IMR-90 (cell line): Measurements from ENCODE around the gene DPYSL3. TPM values are rescaled to one million over a fixed set of nuclear protein-coding genes. Genes with fewer than 3 reads are reported as not detected.

Source experiments
- ATAC-seq: fragments of 200-7000 bp; cut with Tn5 transposase; 2 replicates; pipeline ENCODE4 v1.9.1; 2020; ENCODE audit warnings: low read depth, mild to moderate bottlenecking, moderate library complexity
- BruUV-seq: library from RNA; stranded (reverse); fragments of 400-500 nt; replicated peaks from 2 replicates; lab custom pipeline; 2021; lab: Mats Ljungman, UMichigan
- CTCF ChIA-PET: fragments of 300-600 bp; formaldehyde crosslinking; extraction: SDS; loops from one replicate; lab custom pipeline; 2021; ENCODE audit warnings: antibody characterized with exemption; lab: Yijun Ruan, JAX
- POLR2A ChIA-PET: fragments of 300-600 bp; sonication (Branson Sonifier 250); formaldehyde crosslinking; loops from one replicate; lab custom pipeline; 2022; ENCODE audit warnings: antibody characterized with exemption; ENCODE audit not compliant: unreplicated experiment; lab: Charles Lee
- DNase-seq: peaks from one replicate; pipeline ENCODE4 v3.0.0; 2013
- H2AFZ ChIP-seq: replicated peaks from 2 replicates; pipeline ENCODE3; 2013; ENCODE audit warnings: low read length, mild to moderate bottlenecking; ENCODE audit not compliant: poor library complexity
- H2AK5ac ChIP-seq: 2 replicates; pipeline ENCODE4 v1.6.1; 2013; ENCODE audit warnings: low read depth, low read length, inconsistent platforms
- H2AK9ac ChIP-seq: replicated peaks from 2 replicates; pipeline ENCODE3; 2013; ENCODE audit warnings: mild to moderate bottlenecking, low read depth, low read length, moderate library complexity; ENCODE audit not compliant: poor library complexity
- H2BK120ac ChIP-seq: 2 replicates; pipeline ENCODE4 v1.6.1; 2013; ENCODE audit warnings: low read depth, low read length, inconsistent platforms
- H2BK15ac ChIP-seq: 3 replicates; pipeline ENCODE4 v1.6.1; 2013; ENCODE audit warnings: low read depth, low read length, inconsistent platforms
- H2BK20ac ChIP-seq: 2 replicates; pipeline ENCODE4 v1.6.1; 2013; ENCODE audit warnings: low read depth, mild to moderate bottlenecking, inconsistent platforms, low read length, moderate library complexity
- H2BK5ac ChIP-seq: 2 replicates; pipeline ENCODE4 v1.6.1; 2013; ENCODE audit warnings: mild to moderate bottlenecking, low read depth, low read length, inconsistent platforms; ENCODE audit not compliant: poor library complexity, severe bottlenecking
- H3K14ac ChIP-seq: replicated peaks from 2 replicates; pipeline ENCODE4 v1.6.1; 2013; ENCODE audit warnings: low read depth, low read length, inconsistent platforms
- H3K18ac ChIP-seq: 2 replicates; pipeline ENCODE4 v1.6.1; 2013; ENCODE audit warnings: low read depth, low read length, control low read depth
- H3K23ac ChIP-seq: 2 replicates; pipeline ENCODE4 v1.6.1; 2013; ENCODE audit warnings: low read depth, low read length, inconsistent platforms
- H3K27ac ChIP-seq: 2 replicates; pipeline ENCODE4 v1.5.1; 2013; ENCODE audit warnings: mild to moderate bottlenecking, control low read depth, low read length; ENCODE audit not compliant: insufficient read depth
- H3K27me3 ChIP-seq: 2 replicates; pipeline ENCODE4 v1.6.1; 2013; ENCODE audit warnings: low read length; ENCODE audit not compliant: control insufficient read depth, insufficient read depth
- H3K36me3 ChIP-seq: 2 replicates; pipeline ENCODE4 v1.6.1; 2013; ENCODE audit warnings: low read length, mixed read lengths; ENCODE audit not compliant: control insufficient read depth, insufficient read depth
- H3K4ac ChIP-seq: 2 replicates; pipeline ENCODE4 v1.6.1; 2013; ENCODE audit warnings: low read depth, low read length, inconsistent platforms
- H3K4me1 ChIP-seq: 2 replicates; pipeline ENCODE4 v1.6.1; 2013; ENCODE audit warnings: low read length, mixed read lengths; ENCODE audit not compliant: control insufficient read depth, insufficient read depth
- H3K4me2 ChIP-seq: 2 replicates; pipeline ENCODE4 v1.6.1; 2013; ENCODE audit warnings: low read depth, mild to moderate bottlenecking, control low read depth, low read length, moderate library complexity
- H3K4me3 ChIP-seq: 2 replicates; pipeline ENCODE4 v1.5.1; 2013; ENCODE audit warnings: low read depth, mild to moderate bottlenecking, control low read depth, low read length, moderate library complexity; ENCODE audit not compliant: insufficient read depth
- H3K56ac ChIP-seq: 2 replicates; pipeline ENCODE4 v1.6.1; 2013; ENCODE audit warnings: low read length, inconsistent platforms; ENCODE audit not compliant: insufficient read depth; ENCODE audit errors: extremely low read depth
- H3K79me1 ChIP-seq, 2 experiments: 2 replicates each; pipeline ENCODE4 v1.6.1; 2013; ENCODE audit warnings: low read length in 2 of 2, inconsistent platforms in 1 of 2, low read depth in 1 of 2
- H3K9ac ChIP-seq: 2 replicates; pipeline ENCODE4 v1.6.1; 2013; ENCODE audit warnings: low read depth, low read length, control low read depth
- H3K9me1 ChIP-seq: 2 replicates; pipeline ENCODE4 v1.6.1; 2013; ENCODE audit warnings: low read length, inconsistent platforms; ENCODE audit not compliant: insufficient read depth
- H3K9me3 ChIP-seq: 2 replicates; pipeline ENCODE4 v1.6.1; 2013; ENCODE audit warnings: low read length; ENCODE audit not compliant: control insufficient read depth, insufficient read depth
- H4K20me1 ChIP-seq: 2 replicates; pipeline ENCODE4 v1.6.1; 2013; ENCODE audit warnings: low read length, inconsistent platforms; ENCODE audit not compliant: insufficient read depth
- H4K5ac ChIP-seq: 2 replicates; pipeline ENCODE4 v1.6.1; 2013; ENCODE audit warnings: mild to moderate bottlenecking, low read depth, low read length, control low read depth
- H4K8ac ChIP-seq, 2 experiments: 2 replicates each; pipeline ENCODE4 v1.6.1; 2013; ENCODE audit warnings: low read depth in 2 of 2, low read length in 2 of 2, control low read depth in 1 of 2, inconsistent platforms in 1 of 2
- H4K91ac ChIP-seq: 2 replicates; pipeline ENCODE4 v1.6.1; 2013; ENCODE audit warnings: low read depth, low read length, inconsistent platforms; ENCODE audit not compliant: insufficient read depth
- FOS ChIP-seq: fragments of 150-350 bp; IDR thresholded peaks from 2 replicates; pipeline ENCODE4 v1.6.1; 2016; ENCODE audit warnings: low read depth, low read length
- WGBS, 2 experiments: methylation state at CpG; one replicate each; pipeline versions ENCODE4 v1.1.5 to v1.1.7; 2013; ENCODE audit warnings: missing lambda C conversion rate in 2 of 2; ENCODE audit not compliant: insufficient read length in 1 of 2; ENCODE audit errors: extremely low coverage in 2 of 2; 5-methylcytosine and 5-hydroxymethylcytosine counted together
- dilution Hi-C: fragments of 300-500 bp; cut with HindIII; formaldehyde crosslinking; loops from one replicate; pipeline ENCODE4 v1.14.3; 2018; ENCODE audit warnings: low sequenced_read_pairs; ENCODE audit not compliant: unreplicated experiment
- in situ Hi-C: fragments of 300-500 bp; cut with MboI; formaldehyde crosslinking; loops from 3 replicates; pipeline ENCODE4 v1.14.3; 2019; ENCODE audit warnings: low sequenced_read_pairs, inconsistent platforms, mixed read lengths
- intact Hi-C: fragments of 100-400 bp; cut with micrococcal nuclease; formaldehyde crosslinking; loops from 2 replicates; pipeline ENCODE4 v1.10.0; 2022
- polyA plus RNA-seq, 3 experiments: library from polyadenylated mRNA; depleted of rRNA; stranded (reverse); fragments of >200 nt; gene quantifications; 2 replicates each; pipeline ENCODE4 v1.2.3, GENCODE V29; 2012; ENCODE audit warnings: low replicate concordance in 1 of 3
- total RNA-seq: library from RNA; depleted of rRNA; stranded (reverse); fragments of >200 nt; gene quantifications from 2 replicates; pipeline ENCODE4 v1.2.3, GENCODE V29; 2012

DPYSL3 gene
- total and polyA plus RNA-seq, 2 of the 4 experiments (the other 2 are of a cell fraction): 50.2 to 60.9 TPM

DNA sequence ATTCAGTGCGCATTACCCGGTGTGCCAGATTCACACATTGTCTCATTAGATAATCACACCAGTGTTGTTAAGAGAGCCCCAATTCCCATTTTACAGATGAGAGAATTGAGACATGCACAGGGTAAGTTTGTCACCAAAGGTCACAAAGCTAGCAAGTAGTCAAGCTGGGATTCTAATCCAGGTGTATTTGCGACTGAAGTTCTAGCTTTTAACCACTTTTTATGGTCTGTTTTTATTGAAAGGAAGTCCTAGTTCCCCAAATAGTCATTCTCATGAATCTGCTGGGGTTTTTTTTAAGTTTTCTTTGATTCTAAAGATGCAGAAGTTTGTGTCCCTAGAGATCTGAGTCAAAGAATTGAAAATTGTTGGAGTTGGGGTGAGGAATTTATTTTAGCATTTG lies 136.5 kb downstream of the DPYSL3 start:
- TF ChIP-seq FOS: no peak
- no peak overlapping the region for H2BK20ac ChIP-seq
- ChIA-PET POLR2A (no interaction called here), CTCF (no interaction called here)
- ATAC-seq (no peak), DNase-seq (no peak)
- no peak overlapping the region for H3K18ac ChIP-seq
- in situ Hi-C loops (loop anchor here (25.0 kb wide), 1 partner anchor 836 kb away; no protein-coding TSS in a partner anchor), dilution Hi-C loops (no loop called here), intact Hi-C loops (no loop called here)
- H3K36me3 ChIP-seq: no peaks in the 10 kb centered on the region
- no peak overlapping the region for H2AK9ac ChIP-seq
- H3K23ac ChIP-seq: no peak overlapping the region
- peaks cover under 1% of the 10 kb centered on the region; the same call in 1 of the 2 replicates for H3K9me3 ChIP-seq
- no CpG with 5 or more reads among the region's 3 CpGs for WGBS, 2 experiments
- H4K20me1 ChIP-seq: no peaks in the 10 kb centered on the region
- H4K91ac ChIP-seq: no peak overlapping the region
- no peak overlapping the region for H3K27ac ChIP-seq
- H3K14ac ChIP-seq: no peak overlapping the region
- H4K5ac ChIP-seq: no peak overlapping the region
- H3K4ac ChIP-seq: no peak overlapping the region
- H3K4me2 ChIP-seq: no peak overlapping the region
- BruUV-seq: no TSS peak
- no peak overlapping the region for H3K9ac ChIP-seq
- no peak overlapping the region for H2AFZ ChIP-seq
- H3K79me1 ChIP-seq: no peaks in the 10 kb centered on the region
- H2BK120ac ChIP-seq: no peak overlapping the region
- no peak overlapping the region for H4K8ac ChIP-seq
- peaks cover 3% of the 10 kb centered on the region; the same call in 1 of the 2 replicates for H3K27me3 ChIP-seq
- no peak overlapping the region for H2AK5ac ChIP-seq
- no peak overlapping the region for H3K56ac ChIP-seq
- H3K4me3 ChIP-seq: no peak overlapping the region
- no peak overlapping the region for H2BK5ac ChIP-seq
- H3K4me1 ChIP-seq: peaks cover 2% of the 10 kb centered on the region; the same call in 1 of the 2 replicates
- H2BK15ac ChIP-seq: no peak overlapping the region
- no peaks in the 10 kb centered on the region for H3K9me1 ChIP-seq
